NCI-H774 (cell line): ENCODE data around the gene KLF3.

Experiments used
- DNase-seq: peaks from one replicate; lab custom pipeline; 2025; lab: John Stamatoyannopoulos, UW

The KLF3 gene

GRCh38 chr4:38656111-38656510 is 7.9 kb upstream of the KLF3 start:
- DNase-seq, result no peak

DNA sequence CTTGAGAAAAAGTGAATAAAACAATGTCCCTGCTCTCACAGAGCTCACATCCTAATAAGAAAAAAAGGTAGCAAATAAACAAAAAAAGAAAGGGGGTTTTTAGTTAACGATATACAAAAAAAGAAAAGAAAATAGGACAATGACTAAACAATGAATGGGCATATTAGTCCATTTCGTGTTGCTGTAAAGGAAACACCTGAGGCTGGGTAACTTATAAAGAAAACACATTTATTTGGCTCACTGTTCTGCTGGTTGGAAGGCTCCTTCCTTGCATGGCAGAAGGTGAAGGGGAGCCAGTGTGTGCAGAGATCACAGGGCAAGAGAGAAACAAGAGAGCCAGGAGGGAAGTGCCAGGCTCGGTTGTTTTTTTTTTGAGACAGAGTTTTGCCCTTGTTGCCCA is 4.7 kb upstream of the KLF3 start:
- no peak for DNase-seq

DNA sequence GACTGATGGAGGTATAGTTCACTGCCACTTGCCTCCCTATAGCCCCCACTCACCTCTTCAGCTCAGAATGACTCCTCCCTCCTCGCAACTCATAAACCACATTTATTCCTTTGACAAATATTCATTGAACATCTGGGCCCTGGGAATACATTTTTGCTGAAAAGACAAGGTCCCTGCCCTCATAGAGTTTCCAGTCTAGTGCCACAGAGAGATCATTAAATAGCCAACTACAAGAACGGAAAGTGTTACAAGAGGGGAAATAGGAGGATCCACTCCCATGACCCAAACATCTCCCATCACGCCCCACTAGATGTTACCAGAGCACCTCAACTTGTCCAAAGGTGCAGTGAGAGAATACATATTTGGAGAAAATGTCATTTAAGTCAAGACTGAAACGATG is 3.2 kb upstream of the KLF3 start:
- DNase-seq, result no peak

DNA sequence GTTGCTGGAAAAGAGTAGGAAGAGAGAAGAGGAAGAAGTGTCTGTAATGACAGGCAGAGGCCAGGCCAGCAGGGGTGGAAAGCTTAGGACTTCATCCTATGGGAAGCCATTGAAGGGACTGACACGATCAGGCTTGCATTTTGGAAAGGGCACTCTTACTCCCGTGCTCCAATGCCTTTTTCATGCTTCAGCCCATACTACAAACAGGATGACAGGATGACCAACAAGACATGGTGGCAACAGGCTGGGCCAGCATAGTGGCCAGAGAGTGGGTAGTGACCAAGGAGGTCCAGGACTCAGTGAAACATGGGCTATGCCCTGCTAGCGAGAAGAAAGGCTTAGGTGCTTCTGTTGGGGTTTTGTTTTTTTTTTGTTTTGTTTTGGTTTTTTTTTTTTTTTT is 2.6 kb upstream of the KLF3 start:
- DNase-seq, result no peak

DNA sequence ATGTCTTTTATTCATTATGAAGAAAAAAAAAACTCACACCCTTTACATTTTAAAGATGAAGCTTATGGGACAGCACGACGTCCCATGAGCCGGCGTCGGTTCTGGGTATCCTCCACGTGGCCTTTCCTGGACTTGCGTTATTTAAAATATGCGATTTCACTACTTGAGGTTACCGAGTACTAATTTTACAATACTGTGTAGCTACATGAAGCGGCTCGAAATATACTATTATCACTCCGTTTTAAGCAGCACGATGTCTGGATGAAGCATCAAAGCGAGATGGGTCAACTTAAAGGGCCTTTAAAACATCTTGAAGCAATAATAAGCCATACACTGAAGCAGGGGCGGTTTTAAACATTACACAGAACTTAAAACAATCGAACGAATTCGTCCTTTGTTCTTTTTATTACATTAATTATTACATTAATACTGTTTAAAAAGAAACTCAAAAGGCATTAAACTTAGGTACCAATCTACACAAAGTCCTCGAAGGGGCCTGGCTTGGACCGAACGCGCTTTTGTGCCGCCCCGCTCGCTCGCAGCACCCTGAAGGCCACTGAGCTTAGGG is 1.4 kb upstream of the KLF3 start:
- no peak for DNase-seq

DNA sequence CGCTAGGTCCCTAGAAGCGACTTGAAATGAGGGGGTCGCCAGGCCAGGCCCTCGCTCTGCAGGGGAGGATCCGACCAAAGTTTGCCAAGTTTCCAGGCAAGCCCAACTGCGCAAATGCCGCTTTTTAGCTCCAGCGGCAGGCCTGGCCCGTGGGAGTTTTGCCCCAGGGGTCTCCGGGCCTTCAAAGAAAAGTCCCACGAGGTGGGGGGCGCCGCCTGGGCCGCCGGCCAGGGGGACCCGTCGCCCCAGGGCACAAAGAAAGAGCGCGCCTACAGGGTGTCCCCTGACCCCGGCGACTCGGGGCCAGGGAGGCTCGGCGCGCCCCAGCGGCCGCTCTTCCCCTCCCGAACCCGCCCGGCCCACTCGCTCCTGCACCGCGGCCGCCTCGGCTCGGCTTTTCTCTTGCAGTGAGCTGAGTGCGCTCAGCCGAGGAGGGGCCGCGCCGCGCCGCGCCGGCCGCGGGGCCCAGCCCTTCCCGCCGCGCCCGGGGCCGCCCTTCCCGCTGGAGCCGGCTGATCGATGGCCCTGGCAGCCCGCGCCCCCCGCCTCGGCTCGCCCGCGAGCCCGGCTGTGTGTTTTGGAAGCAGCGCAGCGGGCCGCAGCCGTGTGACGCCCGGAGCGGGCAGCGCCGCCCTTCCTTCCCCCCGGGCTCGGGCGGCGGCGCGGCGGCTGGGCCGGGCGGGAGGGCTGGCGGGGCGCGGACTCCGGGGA is 754 bp upstream of the KLF3 start:
- DNase-seq, result no peak

DNA sequence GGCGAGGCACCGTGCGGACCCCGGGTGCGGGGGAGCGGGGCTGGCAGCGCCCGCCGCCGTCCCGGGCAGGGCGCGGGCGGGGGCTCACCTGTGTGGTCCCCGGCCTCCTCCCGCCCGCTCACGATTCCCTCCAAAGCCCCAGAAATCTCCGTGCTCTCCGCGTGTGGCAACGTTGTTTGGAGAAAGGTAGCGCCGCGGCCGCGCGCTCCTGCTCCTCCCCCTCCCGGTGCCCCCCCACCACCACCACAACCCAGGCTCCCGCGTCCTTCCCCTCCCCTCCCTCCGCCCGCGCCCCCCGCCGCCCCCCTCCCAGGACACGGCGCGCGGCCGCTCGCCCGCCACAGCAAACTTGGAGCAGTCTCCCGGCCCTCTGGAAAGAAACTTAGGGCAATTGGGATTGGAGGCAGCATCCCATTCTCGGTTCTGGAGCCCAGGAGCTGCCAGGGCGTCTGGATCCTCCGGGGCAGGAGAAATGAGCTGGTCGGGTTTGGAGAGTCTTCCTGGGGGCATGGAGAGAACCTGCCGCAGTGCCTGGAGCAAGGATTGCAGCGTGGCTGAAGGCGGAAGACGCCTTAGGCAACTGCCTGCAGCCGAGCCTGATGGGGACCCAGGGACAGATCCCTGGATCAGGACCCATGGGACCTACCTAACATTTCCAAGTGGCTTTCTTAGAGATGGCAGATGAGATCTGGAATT is 855 bp downstream of the KLF3 start:
- peak; percentile 49 for DNase-seq

DNA sequence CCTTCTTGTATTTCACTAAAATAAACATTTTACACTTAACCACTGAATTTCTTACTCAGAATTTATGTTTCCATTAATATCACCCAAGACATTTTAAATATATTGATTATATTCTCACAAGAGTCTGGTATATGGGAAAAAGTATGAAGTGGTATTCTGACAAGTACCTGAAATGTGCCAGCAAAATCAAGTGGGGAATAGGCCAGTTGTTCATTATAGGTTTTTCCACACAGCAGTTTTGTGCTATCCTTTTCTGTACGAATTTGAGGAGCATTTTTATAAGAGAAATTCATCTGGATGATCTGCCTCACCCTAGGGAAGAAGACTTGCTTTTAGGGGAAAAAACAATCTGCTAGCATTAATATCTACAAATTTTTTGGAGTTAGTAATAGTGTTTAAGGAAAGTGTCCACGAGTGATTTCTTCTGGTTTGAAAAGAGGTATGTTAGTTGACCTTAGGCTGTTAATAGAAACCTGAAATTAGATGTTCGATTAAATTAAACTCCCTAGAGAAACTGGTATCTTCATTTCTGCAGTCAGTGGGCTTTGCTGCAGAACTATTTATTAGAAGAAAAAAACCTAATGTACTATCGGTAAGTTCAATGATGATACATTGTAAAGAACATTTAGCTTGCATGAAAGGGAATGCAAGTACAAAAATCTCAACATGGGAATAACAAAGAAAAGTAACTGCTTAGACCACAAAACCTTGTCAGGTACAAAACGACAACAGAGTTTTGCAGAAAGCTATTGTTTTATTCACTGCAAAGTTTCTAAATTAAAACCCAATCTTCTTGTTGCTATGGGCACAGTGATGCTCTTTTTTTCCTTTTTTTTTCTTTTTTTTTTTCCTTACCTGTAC is 1.8 kb downstream of the KLF3 start:
- no peak for DNase-seq

DNA sequence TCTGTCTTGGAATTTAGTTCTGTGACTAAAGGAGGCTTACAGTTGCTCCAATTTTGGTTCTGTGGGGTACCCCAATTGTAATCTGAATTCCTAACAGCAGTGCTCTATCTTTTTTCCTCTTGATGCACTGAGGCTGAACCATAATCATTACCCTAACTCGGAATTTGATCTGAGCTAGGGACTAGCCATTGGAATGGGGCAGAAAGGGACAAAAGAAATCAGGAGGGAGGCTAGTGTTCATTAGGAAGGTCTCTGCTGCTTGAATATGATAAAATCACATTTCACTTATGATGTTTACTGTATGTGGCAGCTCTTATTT is 2.7 kb downstream of the KLF3 start:
- DNase-seq, result no peak

DNA sequence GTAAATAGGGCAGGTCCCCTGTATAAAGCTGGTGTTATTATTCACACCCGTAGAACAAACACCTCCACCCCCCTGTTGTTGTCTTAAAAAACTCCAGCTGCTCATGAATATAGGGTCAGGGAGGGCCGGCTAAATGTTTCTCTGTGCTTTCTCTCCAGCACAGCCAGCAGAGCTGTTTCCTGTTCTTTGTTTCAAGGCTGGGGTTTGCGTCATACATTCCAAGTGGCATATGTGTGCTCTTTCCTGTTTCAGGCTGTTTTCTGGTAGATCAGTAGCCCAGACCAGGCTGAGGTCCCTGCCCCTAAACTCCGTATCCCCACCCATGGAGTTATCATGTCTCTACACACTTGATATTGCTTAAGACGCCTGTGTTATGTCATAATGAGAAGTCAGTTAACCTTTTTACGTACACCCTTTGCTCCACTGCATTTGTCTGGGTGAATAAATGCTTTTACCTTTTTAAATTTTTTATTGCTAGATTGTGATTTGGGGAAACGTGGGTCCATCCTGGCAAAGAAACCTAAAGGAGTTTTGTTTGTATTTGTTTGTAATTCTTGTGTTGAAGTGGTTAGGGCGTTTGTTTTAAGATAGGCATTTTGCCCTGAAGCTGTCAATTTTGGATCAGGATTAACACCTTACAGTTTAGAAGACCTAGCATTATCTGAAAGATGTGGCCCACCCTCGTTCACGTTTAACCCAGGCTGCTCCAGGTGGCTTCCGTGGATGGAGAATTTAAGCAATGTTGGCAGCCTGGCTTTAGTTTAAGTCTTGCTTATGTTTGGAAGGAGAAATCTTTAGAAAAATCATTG is 3.3 kb downstream of the KLF3 start:
- DNase-seq, result peak; percentile 86

GRCh38 chr4:38668203-38668971 is 4.4 kb downstream of the KLF3 start:
- DNase-seq, result no peak

- no peak for DNase-seq
These were observed 5.2 kb downstream of the KLF3 start for GRCh38 chr4:38669208-38669607.

DNA sequence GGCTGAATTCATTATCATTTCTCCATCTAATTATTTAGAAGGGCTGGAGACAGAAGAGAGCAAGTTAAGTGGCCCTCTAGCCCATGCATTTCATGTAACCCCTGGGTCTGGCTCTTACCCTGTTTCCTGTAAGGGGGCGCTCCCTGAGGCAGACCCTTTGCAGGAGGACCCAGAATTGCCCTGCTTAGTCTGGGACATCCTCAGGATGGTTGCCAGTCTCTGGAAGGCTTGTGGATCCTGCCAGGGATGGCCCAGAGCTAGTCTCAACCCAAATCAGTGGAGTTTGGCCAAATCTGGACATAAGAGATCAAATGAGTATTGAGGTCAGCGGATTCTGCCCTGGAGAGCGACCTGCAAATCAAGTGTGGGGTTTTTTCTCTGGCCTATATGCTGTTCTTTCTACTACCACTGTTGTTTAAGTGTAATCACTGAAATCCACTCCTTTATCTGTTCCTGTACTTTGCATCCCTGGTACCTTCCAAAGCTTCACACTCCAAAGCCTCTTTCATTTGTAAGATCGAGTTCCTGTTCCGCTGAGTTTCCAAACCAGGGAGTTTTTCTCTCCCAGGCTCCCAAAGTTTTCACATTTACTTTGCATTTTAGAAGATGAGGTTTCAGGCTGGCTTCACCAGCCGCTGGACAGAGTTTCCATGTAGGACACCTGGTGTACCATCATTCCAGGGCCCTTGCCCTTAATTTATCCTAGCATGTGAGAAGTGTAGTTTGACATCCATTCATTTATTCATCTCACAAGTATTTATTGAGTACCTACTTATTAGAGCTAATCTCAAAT is 6.3 kb downstream of the KLF3 start:
- no peak for DNase-seq

- DNase-seq, result no peak
These were observed 7.1 kb downstream of the KLF3 start for GRCh38 chr4:38670939-38671591.

DNA sequence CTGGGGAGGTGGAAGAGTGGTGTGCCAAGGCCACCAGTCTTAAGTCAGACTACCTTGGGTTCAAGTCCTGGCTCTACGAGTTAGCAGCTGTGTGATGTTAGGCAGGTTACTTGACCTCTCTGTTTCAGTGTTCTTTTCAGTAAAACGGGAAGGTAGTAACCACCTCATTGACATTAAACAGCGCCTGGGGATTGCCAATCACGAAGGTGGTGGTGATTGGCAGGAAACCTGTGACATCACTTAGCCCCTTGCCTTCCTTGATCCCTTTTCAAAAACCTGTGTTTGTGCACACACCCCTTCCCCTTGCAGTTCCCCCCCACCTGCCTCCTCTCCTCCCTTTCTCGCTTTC is 7.6 kb downstream of the KLF3 start:
- no peak for DNase-seq

DNA sequence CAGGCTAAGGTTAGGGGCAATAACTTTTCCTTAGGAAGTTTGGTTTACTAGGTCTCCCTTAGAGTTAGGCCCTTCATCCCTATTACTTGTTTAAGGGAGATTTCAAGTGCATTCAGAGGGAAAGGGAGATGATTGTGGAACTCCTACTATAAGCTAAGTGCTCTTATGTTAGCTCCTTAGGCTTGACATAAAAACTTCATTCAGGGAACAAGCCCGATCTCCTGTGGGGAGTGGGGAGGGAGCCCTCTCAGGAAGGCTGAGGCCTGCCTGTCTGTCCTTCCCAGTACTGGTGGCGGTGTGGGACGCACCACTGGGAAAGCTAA is 8.0 kb downstream of the KLF3 start:
- no peak for DNase-seq

DNA sequence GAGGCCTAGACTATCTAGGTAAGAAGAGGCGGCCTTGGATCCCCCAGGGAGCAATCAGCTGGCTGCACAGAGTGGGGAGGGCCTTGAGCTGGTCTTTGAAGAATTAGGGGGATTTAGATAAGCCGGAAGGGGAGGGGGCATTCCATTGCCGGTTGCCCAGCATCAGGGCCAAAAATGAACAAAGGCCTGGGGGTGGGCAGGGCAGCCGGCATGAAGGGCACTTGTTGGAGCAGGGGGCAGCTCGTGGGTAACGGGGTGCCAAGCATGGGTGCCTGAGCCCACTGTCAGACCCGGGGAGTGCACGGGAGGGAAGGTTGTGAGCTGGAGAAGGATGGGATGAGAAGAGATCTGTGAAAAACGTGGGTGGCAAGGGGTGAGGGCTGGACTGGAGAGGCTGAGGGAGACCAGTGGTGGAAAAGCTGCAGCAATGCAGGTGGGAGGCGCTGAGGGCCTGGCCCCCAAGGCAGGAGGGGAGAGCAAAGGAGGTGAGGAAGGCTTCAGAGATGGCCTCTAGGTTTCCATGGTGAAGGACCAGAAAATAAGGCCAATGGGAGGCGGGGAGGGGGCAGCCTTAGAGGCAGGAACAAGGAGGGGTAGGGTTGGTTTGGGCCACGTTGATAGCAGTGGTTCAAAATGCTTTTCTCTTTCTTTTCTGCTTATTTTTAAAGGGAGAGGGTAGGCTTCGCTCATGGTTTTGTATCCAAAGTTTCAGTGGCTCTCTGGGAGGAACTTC is 8.6 kb downstream of the KLF3 start:
- no peak for DNase-seq

DNA sequence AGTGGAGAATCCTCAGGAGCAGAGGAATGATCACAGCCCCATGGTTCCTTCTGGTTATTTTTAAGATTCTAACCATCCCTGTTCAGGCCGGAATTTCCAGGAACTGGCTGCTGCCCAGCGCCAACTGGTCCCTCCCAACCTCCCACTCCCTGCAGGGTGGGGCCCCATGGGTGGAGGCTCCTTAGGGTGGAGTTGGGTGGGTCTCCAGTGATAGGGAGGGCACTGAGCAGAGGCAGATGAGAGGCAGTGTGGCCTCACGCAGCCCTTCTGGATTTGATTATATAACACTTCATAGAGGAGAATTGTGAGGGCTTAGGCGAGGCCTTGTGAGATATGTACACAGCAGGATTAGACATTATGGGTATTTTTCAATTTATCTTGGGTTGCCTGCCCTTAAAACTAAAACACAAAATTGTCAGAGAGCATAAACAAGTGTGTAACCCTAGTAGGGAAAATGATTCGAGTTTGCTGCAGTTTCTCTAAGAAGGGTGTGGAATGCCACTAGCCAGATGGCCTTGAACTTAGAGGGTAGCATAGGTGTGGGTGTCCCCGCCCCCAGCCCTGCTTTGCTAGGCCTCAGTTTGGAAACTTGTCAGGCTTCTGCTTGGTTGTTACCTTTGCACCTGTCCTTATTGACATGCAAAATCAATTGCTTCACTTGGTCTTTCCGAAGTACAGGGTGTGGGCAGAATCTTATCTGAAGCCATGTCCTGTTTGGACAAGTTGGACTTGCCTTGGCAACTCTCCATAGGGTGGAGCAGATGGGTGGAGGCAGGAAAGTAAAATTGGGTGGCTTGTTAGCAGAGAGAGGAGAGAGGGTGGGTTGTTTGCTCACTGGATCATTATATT is 9.4 kb downstream of the KLF3 start:
- no peak for DNase-seq
